Stimulated activated naive CD8-positive, alpha-beta T cell treated with anti-CD3 and anti-CD28 coated beads, Interleukin-15, amount 100 ng/mL, for 72 hours (primary cell): ENCODE measurements around the gene ZMYND15.
"Not testable (repeated sequence)": the region's sequence is repeated elsewhere in the genome, so short reads cannot be mapped to it uniquely, and the experiment has no call there.

Source experiments
- ATAC-seq: fragments of 150-1000 bp; cut with Tn5 transposase; 2 replicates; pipeline ENCODE4 v1.10.0; 2021; ENCODE audit warnings: mild to moderate bottlenecking, moderate library complexity
- DNase-seq, 2 donors: peaks; one replicate each; pipeline ENCODE4 v3.0.0; 2021 to 2022
- H3K27ac Mint-ChIP-seq, 2 donors: one replicate each; pipeline ENCODE4 v1.8.0; 2022; ENCODE audit warnings: mild to moderate bottlenecking in 2 of 2, mixed read lengths in 2 of 2, moderate library complexity in 2 of 2
- H3K27me3 Mint-ChIP-seq: one replicate; pipeline ENCODE4 v1.8.0; 2022; ENCODE audit warnings: mixed read lengths
- H3K4me1 Mint-ChIP-seq: one replicate; pipeline ENCODE4 v1.8.0; 2022; ENCODE audit warnings: mild to moderate bottlenecking, mixed read lengths
- H3K4me3 Mint-ChIP-seq, 2 donors: one replicate each; pipeline ENCODE4 v1.8.0; 2022; ENCODE audit warnings: mild to moderate bottlenecking in 2 of 2, mixed read lengths in 2 of 2, moderate library complexity in 1 of 2
- H3K9me3 Mint-ChIP-seq, 2 donors: one replicate each; pipeline ENCODE4 v1.8.0; 2022; ENCODE audit warnings: mixed read lengths in 2 of 2

ZMYND15 gene

DNA sequence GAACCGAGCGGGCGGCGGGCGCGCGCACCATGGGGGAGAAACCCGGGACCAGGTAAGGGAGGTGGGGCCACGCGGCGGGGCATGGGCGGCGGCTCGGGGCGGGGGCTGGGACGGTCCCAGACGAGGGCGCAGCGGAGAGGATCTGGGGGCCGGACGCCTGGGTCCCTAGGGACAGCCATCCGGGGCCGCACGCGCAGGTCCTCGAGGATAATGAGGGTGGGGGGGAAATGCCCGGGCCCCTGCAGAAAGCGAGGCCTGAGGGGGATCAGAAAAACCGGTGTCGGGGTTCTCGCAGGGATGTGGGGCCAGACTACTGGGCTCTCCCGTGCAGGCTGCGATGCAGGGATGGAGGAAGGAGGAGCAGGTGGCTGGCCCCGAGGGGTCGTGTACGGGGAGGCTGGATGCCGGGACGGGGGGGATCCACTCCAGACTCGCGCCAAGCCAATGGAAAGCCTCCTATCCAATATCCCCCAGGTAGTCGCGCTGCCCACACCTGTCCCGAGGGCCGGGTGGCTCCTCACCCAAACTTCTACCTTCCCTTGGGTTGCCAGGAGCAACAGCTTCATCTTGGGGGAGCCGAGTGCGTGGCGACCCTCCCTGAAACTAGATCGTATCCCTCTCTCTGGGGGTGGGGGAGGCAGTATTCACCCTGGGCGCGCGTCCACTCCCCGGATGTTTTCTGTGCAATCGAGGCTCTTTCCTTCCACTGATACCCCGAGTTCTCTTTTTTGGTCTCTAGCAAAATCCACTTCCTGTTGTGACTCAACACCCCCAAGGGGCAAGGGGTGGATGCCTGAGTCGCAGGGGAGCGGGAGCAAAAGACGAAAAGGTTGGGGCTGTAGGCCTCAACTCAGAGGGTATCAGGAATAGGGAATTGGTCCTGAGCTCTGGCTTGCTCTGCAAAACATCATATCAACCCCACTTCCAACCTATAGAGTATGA lies 28.7 kb upstream of the ZMYND15 start:
- peak; percentile 13 for ATAC-seq
- peaks cover 72% of the 10 kb centered on the region for H3K4me1 Mint-ChIP-seq
- peak overlapping the region; percentile 77 to 95 for H3K4me3 Mint-ChIP-seq
- H3K27me3 Mint-ChIP-seq = no peaks in the 10 kb centered on the region
- DNase-seq = peak in 1 of 2 donors; percentile 66
- H3K27ac Mint-ChIP-seq = peak overlapping the region; percentile 96
- H3K9me3 Mint-ChIP-seq = peaks cover 0 to 2% of the 10 kb centered on the region in 2 donors

DNA sequence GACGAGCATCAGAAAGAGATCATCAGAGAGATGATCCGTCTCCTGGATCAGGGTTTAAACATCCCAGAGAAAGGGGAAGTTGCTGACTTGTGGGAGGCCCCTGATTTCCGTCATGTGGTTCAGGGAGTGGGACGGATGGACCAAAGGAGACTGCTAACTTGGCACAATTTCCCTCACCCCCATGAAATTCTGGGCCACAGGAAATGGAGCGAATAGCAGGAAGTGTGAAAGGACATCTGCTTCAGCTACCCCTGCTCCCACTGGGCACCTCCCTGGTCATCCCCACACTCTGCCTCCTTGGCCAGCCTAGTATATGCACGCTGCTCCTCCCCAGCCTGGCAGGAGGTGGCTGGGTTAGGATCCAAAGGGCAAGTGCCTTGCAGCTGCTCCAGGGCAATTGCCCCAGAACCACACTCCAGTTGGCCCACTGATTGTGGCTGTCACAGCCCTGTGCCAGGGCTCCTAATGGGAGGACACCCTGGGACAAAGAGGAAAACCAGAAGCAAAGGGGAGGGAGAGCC lies 27.9 kb upstream of the ZMYND15 start:
- Mint-ChIP-seq H3K27me3 (no peaks in the 10 kb centered on the region), H3K27ac (peak overlapping the region; percentile 96), H3K4me3 (peak overlapping the region; percentile 77 to 95), H3K9me3 (no peaks in the 10 kb centered on the region), H3K4me1 (peaks cover 70% of the 10 kb centered on the region)
- no peak for ATAC-seq
- no peak for DNase-seq

DNA sequence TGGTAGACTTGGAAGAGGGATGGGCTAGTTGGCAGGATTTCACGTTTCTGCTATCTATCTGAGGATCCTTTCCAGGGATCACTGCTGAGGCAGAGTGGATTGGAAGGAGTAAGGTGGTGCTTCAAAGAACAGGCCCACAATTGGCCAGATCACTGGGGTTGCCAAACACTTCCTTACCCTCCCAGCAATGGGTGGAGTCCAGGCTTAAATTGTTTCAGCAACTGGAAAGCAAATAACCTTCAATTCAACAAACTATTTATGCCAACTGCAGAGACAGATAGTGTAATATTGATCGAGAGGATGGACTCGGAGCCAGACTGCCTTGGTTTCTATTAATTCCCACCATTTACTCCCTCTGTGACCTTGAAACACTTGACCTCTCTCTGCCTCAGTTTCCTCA lies 27.1 kb upstream of the ZMYND15 start:
- H3K9me3 Mint-ChIP-seq = no peaks in the 10 kb centered on the region
- H3K27me3 Mint-ChIP-seq = no peaks in the 10 kb centered on the region
- peaks cover 77% of the 10 kb centered on the region for H3K4me1 Mint-ChIP-seq
- DNase-seq (no peak), ATAC-seq (no peak)
- H3K27ac Mint-ChIP-seq = peak overlapping the region in 1 of 2 donors; percentile 65
- H3K4me3 Mint-ChIP-seq = peak overlapping the region; percentile 77 to 95

DNA sequence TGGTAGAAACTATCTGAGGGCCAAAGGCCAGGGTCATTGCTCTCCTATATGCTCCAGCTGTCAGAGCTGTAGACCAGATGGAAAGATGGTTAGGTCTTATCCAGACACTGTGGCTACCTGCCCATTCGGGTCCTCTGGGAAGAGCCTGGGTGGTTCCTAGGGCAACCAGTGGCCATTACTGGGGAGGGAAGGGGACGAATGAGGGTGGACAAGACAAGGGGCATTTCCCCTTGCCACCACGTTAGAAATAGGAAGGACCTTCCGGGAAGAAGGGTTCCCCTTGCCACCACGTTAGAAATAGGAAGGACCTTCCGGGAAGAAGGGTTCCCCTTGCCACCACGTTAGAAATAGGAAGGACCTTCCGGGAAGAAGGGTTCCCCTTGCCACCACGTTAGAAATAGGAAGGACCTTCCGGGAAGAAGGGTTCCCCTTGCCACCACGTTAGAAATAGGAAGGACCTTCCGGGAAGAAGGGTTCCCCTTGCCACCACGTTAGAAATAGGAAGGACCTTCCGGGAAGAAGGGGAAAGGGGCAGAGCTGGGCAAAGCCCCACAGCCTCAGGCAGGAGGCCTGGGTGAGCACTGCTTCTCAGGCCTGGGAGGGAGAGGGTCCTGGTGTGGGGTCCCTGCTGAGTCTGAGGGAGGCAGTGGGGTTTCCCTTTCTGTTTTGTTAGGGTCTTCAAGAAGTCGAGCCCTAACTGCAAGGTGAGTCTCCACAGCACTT lies 25.1 kb upstream of the ZMYND15 start:
- Mint-ChIP-seq H3K27ac (peak overlapping the region; percentile 96 to 98), H3K4me1 (peaks cover 64% of the 10 kb centered on the region), H3K4me3 (peak overlapping the region; percentile 86 to 92)
- H3K27me3 Mint-ChIP-seq, H3K9me3 Mint-ChIP-seq, DNase-seq: not testable (repeated sequence)
- peak; percentile 0 for ATAC-seq

DNA sequence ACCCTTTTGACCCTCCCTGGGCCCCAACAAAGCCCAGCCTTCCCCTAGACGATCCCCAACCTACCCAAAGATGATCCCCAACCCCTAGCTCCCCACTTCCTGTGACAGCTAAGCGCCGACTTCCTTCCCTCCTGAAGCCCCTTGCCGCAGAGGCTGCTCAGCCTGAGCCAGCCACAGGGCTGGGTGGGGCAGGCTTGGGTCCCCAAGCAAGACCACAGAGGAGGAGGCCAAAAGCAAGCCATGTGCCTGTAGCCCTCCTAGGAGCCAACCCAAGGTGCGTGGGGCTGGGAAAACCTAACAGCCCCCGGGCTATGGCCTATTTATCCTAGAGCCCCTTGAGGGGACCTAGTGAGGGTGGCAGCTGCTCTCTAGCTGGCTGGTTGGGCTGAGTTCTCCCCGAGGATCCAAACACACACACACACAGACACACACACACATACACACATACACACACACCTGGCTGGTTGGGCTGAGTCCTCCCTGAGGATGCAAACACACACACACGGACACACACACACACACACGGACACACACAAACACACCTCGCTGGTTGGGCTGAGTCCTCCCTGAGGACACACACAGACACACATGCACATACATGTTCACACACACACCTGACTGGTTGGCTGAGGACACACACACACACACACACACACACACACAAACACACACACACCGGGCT lies 24.4 kb upstream of the ZMYND15 start:
- peak overlapping the region; percentile 96 to 98 for H3K27ac Mint-ChIP-seq
- no peaks in the 10 kb centered on the region for H3K27me3 Mint-ChIP-seq
- no peaks in the 10 kb centered on the region for H3K9me3 Mint-ChIP-seq
- peak in 1 of 2 donors; percentile 73 for DNase-seq
- peak; percentile 46 for ATAC-seq
- H3K4me3 Mint-ChIP-seq = peak overlapping the region; percentile 83 to 92
- H3K4me1 Mint-ChIP-seq = peaks cover 60% of the 10 kb centered on the region

DNA sequence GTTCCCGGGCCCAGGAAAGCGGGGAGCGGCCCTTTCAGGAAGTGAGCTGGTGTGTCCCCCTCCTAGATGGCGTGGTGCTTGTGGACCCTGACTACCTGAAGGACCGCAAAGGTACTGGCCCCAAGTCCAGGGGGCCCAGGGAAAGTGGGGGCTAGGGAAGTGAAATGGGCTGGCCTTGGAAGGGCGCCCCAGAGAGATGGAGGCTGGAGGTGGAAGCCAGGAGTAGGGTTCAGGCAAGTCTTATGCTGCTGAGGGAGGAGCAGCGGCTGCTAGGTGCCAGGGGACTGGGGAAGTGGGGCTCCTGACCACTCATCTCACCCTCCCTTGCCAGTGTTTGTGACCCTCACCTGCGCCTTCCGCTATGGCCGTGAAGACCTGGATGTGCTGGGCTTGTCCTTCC lies 23.6 kb upstream of the ZMYND15 start:
- peak overlapping the region; percentile 96 to 98 for H3K27ac Mint-ChIP-seq
- ATAC-seq (no peak), DNase-seq (no peak)
- H3K9me3 Mint-ChIP-seq = no peaks in the 10 kb centered on the region
- H3K4me3 Mint-ChIP-seq = peak overlapping the region; percentile 83 to 92
- H3K27me3 Mint-ChIP-seq = no peaks in the 10 kb centered on the region
- peaks cover 63% of the 10 kb centered on the region for H3K4me1 Mint-ChIP-seq

DNA sequence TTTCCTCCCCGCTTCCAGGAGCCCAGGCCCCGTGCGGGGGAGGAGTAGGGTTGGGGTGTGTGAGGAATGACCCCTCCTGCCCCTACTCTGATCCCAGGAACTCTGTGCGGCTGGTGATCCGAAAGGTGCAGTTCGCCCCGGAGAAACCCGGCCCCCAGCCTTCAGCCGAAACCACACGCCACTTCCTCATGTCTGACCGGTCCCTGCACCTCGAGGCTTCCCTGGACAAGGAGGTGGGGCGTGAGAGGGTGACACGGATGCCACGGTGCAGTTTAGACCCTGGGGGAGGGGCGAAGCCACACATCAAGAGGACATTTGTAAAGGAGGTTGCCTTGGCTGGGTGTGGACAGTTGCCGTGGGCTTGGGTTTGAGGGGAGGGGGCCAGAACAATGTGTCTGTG lies 21.8 kb upstream of the ZMYND15 start:
- no peak for DNase-seq
- H3K27me3 Mint-ChIP-seq = no peaks in the 10 kb centered on the region
- no peak overlapping the region for H3K27ac Mint-ChIP-seq
- no peak for ATAC-seq
- no peaks in the 10 kb centered on the region for H3K9me3 Mint-ChIP-seq
- peak overlapping the region in 1 of 2 donors; percentile 57 for H3K4me3 Mint-ChIP-seq
- peaks cover 49% of the 10 kb centered on the region for H3K4me1 Mint-ChIP-seq

DNA sequence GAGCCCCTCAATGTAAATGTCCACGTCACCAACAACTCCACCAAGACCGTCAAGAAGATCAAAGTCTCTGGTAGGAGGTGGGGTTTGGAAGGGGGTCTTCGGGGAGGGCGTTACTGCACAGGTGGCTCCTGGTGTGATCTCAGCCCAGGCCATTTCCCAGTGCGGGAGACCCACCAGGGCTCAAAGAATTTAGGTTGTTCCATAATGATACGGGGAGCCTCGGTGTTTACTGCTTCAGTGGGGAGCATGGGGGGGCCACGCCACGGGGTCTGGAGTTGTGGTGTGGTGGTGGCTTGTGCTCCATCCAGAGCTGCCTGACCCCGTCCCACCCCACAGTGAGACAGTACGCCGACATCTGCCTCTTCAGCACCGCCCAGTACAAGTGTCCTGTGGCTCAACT lies 21.4 kb upstream of the ZMYND15 start:
- no peak for DNase-seq
- H3K9me3 Mint-ChIP-seq = no peaks in the 10 kb centered on the region
- ATAC-seq = no peak
- no peak overlapping the region for H3K27ac Mint-ChIP-seq
- H3K4me1 Mint-ChIP-seq = peaks cover 44% of the 10 kb centered on the region
- no peak overlapping the region for H3K4me3 Mint-ChIP-seq
- H3K27me3 Mint-ChIP-seq = no peaks in the 10 kb centered on the region

DNA sequence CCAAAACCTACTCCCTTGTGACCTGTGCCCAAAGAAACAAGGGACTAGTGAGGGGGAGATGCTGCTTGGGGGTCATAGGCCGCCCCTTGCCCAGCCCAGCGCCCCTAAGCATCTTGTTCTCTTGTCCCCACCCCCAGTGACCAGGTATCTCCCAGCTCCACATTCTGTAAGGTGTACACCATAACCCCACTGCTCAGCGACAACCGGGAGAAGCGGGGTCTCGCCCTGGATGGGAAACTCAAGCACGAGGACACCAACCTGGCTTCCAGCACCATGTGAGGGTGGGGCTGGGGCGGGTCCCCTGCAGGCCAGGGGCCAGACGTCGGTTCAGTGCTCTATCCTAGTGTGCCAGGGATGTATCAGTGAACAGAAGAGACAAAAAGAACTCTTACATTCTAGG lies 20.5 kb upstream of the ZMYND15 start:
- no peaks in the 10 kb centered on the region for H3K27me3 Mint-ChIP-seq
- no peak for ATAC-seq
- DNase-seq = no peak
- peaks cover 36% of the 10 kb centered on the region for H3K4me1 Mint-ChIP-seq
- no peak overlapping the region for H3K4me3 Mint-ChIP-seq
- H3K27ac Mint-ChIP-seq = no peak overlapping the region
- H3K9me3 Mint-ChIP-seq = no peaks in the 10 kb centered on the region

DNA sequence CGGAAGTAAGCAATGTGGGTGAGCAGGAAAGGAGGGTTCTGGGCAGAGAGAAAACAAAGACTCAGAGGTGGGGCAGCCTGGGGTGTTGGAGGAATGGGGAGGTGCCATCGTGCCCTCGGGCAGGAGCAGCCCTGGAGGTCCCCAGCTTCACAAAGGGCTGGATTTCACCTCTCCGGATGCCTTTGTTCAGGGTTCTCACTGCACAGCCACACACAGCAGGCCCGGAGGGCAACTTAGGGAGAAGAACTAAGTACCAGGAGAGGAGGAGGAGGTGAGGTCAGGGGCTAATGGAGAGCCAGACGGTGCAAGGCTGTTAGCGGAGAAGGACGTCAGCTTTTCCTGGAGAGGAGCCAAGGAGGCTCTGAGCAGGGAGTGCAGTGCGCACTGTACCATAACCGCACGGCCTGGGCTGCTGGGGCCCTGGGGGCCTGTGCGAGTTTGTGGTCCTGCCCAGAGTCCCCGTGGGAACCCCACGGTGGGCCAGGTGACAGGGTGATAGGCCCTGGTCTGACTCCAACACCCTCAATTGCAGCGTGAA lies 19.9 kb upstream of the ZMYND15 start:
- DNase-seq = no peak
- no peaks in the 10 kb centered on the region for H3K27me3 Mint-ChIP-seq
- peaks cover 30% of the 10 kb centered on the region for H3K4me1 Mint-ChIP-seq
- no peaks in the 10 kb centered on the region for H3K9me3 Mint-ChIP-seq
- no peak overlapping the region for H3K4me3 Mint-ChIP-seq
- no peak for ATAC-seq
- H3K27ac Mint-ChIP-seq = no peak overlapping the region

DNA sequence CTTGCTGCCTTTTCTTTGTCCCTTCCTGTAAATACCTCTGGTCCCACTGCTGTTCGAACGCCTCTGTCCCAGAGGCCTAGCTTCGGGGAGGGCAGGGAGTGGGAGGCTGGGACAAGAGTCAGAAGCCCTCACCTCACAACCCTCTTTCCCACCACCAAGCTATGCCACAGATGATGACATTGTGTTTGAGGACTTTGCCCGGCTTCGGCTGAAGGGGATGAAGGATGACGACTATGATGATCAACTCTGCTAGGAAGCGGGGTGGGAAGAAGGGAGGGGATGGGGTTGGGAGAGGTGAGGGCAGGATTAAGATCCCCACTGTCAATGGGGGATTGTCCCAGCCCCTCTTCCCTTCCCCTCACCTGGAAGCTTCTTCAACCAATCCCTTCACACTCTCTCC lies 18.8 kb upstream of the ZMYND15 start:
- Mint-ChIP-seq H3K27ac (peak overlapping the region; percentile 7 to 22), H3K27me3 (no peaks in the 10 kb centered on the region), H3K4me1 (peaks cover 19% of the 10 kb centered on the region), H3K4me3 (no peak overlapping the region), H3K9me3 (no peaks in the 10 kb centered on the region)
- DNase-seq (no peak), ATAC-seq (no peak)

DNA sequence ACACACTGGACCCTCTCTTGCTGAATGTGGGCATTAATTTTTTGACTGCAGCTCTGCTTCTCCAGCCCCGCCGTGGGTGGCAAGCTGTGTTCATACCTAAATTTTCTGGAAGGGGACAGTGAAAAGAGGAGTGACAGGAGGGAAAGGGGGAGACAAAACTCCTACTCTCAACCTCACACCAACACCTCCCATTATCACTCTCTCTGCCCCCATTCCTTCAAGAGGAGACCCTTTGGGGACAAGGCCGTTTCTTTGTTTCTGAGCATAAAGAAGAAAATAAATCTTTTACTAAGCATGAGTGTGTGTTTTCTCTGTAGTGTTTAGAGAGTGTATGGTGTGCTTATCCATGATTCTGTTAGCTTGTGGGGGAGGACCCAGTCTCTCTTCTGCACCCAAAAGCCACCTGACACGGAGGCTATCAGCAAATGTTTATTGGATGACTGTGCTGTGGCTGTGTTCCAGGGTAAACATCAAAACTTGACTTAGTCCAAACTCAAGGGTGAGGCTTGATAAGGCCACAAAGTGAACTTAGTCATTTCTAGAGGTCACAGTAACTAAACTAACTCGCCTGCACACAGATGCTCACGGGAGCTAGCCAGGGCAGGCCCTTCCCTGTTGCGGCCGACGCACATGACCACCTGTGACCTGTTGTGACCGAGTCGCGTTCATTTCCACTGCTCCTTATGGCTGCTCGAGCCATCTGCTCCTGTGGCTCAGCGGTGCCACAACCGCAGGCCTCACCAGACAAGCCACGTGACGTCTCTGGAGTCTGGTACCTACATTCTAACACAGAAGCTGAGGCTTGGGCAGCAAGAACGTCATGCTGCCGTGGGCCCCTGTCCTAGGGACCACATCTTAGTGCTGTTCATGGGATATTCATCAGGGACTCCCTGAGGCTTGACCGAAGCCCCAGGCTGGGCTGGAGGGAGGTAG lies 18.2 kb upstream of the ZMYND15 start:
- Mint-ChIP-seq H3K4me3 (no peak overlapping the region), H3K27ac (peak overlapping the region in 1 of 2 donors; percentile 22), H3K4me1 (peaks cover 14% of the 10 kb centered on the region), H3K27me3 (no peaks in the 10 kb centered on the region), H3K9me3 (no peaks in the 10 kb centered on the region)
- DNase-seq = no peak
- peak; percentile 56 for ATAC-seq

DNA sequence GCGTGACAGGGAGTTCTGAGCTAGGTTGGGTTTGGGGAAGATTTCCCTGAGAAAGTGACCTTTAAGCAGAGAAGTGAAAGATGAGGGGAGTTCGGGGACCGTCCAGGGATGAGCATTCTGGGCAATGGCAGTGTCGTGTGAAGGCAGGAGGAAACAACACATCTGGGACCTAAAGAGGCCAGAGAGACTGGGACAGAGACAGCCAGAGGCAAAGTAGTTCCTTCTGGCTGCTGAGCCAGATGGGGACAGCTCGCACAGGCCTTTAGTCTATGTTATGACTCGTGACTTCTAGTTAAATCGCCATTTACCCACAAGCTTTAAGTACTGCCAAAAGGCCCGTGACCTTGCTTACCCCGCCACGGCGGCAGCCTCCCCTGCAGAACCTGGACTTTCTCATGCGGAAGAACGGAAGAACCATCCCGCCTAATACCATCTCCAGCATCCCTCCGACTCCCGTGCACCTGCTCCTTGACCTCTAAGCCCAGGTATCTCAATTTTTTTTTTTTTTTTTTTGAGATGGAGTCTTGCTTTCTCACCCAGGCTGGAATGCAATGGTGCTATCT lies 16.9 kb upstream of the ZMYND15 start:
- Mint-ChIP-seq H3K4me3 (no peak overlapping the region), H3K4me1 (peaks cover 13% of the 10 kb centered on the region), H3K27me3 (no peaks in the 10 kb centered on the region), H3K9me3 (no peaks in the 10 kb centered on the region), H3K27ac (peak overlapping the region in 1 of 2 donors; percentile 2)
- no peak for DNase-seq
- peak; percentile 39 for ATAC-seq

DNA sequence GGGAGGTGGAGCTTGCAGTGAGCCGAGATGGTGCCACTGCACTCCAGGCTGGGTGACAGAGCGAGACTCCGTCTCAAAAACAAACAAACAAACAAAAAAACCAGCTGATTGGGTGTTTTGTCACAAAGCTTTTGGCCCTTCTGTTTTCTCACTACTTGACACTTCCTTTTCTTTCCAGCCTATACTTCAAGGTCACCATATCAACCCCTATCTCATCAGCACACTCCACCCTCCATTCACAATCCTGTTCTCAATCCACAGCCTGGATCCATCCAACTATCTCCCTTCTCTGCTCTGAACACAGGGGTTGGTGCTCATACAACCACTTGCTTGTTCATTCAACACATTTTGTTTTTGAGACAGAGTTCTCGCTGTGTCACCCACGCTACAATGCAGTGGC lies 15.0 kb upstream of the ZMYND15 start:
- ATAC-seq (no peak), DNase-seq (no peak)
- peak overlapping the region in 1 of 2 donors; percentile 0 for H3K27ac Mint-ChIP-seq
- H3K4me3 Mint-ChIP-seq = no peak overlapping the region
- H3K9me3 Mint-ChIP-seq = no peaks in the 10 kb centered on the region
- peaks cover 30% of the 10 kb centered on the region for H3K4me1 Mint-ChIP-seq
- no peaks in the 10 kb centered on the region for H3K27me3 Mint-ChIP-seq
